GM23248 (cell line): ENCODE measurements around the gene PRR22. TPM values are rescaled to one million over a fixed set of nuclear protein-coding genes. Genes with fewer than 3 reads are reported as not detected.

ENCODE experiments used
- DNase-seq: peaks from one replicate; pipeline ENCODE4 v3.0.0-alpha.2; 2015
- H2AFZ ChIP-seq: fragments of 200-600 bp; sonication (generic); 2 replicates; pipeline ENCODE4 v1.6.1; 2016; ENCODE audit warnings: antibody characterized with exemption
- H3F3A ChIP-seq: fragments of 200-600 bp; sonication (generic); 2 replicates; pipeline ENCODE4 v1.6.1; 2016; ENCODE audit warnings: mild to moderate bottlenecking, antibody characterized with exemption, mixed run types; ENCODE audit not compliant: insufficient read depth
- H3K27ac ChIP-seq: fragments of 200-600 bp; sonication (generic); 2 replicates; pipeline ENCODE4 v1.5.1; 2016; ENCODE audit warnings: mild to moderate bottlenecking
- H3K27me3 ChIP-seq: fragments of 200-600 bp; sonication (generic); replicated peaks from 2 replicates; pipeline ENCODE4 v1.6.1; 2016; ENCODE audit warnings: mild to moderate bottlenecking; ENCODE audit not compliant: insufficient read depth
- H3K36me3 ChIP-seq: fragments of 200-600 bp; sonication (generic); 2 replicates; pipeline ENCODE4 v1.6.1; 2016; ENCODE audit warnings: low read depth, mild to moderate bottlenecking
- H3K4me1 ChIP-seq: fragments of 200-600 bp; sonication (generic); 2 replicates; pipeline ENCODE4 v1.6.1; 2016; ENCODE audit warnings: mild to moderate bottlenecking; ENCODE audit not compliant: insufficient read depth
- H3K4me2 ChIP-seq: fragments of 200-600 bp; sonication (generic); one replicate; pipeline ENCODE4 v1.6.1; 2016; ENCODE audit warnings: mild to moderate bottlenecking; ENCODE audit not compliant: unreplicated experiment
- H3K4me3 ChIP-seq: fragments of 200-600 bp; sonication (generic); 2 replicates; pipeline ENCODE4 v1.5.1; 2016; ENCODE audit warnings: mild to moderate bottlenecking
- H3K79me2 ChIP-seq: fragments of 200-600 bp; sonication (generic); 2 replicates; pipeline ENCODE4 v1.6.1; 2016; ENCODE audit warnings: mild to moderate bottlenecking; ENCODE audit not compliant: insufficient read depth
- H3K9ac ChIP-seq: fragments of 200-600 bp; sonication (generic); 2 replicates; pipeline ENCODE4 v1.6.1; 2016; ENCODE audit warnings: mild to moderate bottlenecking
- H3K9me2 ChIP-seq: fragments of 200-600 bp; sonication (generic); 2 replicates; pipeline ENCODE4 v1.6.1; 2016; ENCODE audit warnings: mixed run types, mild to moderate bottlenecking, moderate library complexity; ENCODE audit not compliant: insufficient read depth
- H3K9me3 ChIP-seq: fragments of 200-600 bp; sonication (generic); one replicate; pipeline ENCODE4 v1.6.1; 2017; ENCODE audit warnings: low read depth
- H4K20me1 ChIP-seq: fragments of 200-600 bp; sonication (generic); 2 replicates; pipeline ENCODE4 v1.6.0; 2016; ENCODE audit not compliant: insufficient read depth
- EZH2 ChIP-seq: fragments of 200-600 bp; sonication (generic); IDR thresholded peaks from 2 replicates; pipeline ENCODE4 v1.6.1; 2018; ENCODE audit warnings: antibody characterized with exemption, mild to moderate bottlenecking; ENCODE audit not compliant: insufficient read depth, poor library complexity, severe bottlenecking
- EZH2phosphoT487 ChIP-seq: fragments of 200-600 bp; sonication (generic); IDR thresholded peaks from 2 replicates; pipeline ENCODE4 v1.6.1; 2018; ENCODE audit warnings: antibody characterized with exemption, moderate library complexity, mild to moderate bottlenecking, low read depth; ENCODE audit not compliant: insufficient read depth
- WGBS, 2 experiments: methylation state at CpG; one replicate each; pipeline ENCODE4 v1.1.6; 2015 to 2017; ENCODE audit warnings: low lambda C conversion rate in 2 of 2, low coverage in 1 of 2; ENCODE audit errors: missing lambda C conversion rate in 2 of 2; 5-methylcytosine and 5-hydroxymethylcytosine counted together
- in situ Hi-C: fragments of 300-500 bp; cut with MboI; formaldehyde crosslinking; loops from 2 replicates; pipeline ENCODE4 v1.15.0; 2020
- polyA plus RNA-seq: library from polyadenylated mRNA; unstranded; fragments of >200 nt; fragmentation: Nextera tagmentation; extraction: Ambion mirVana; gene quantifications from 2 replicates; pipeline ENCODE4 v1.2.1, GENCODE V29; 2016
- total RNA-seq: library from RNA; depleted of rRNA; stranded (reverse); fragments of >200 nt; shearing (Covaris generic); gene quantifications from 2 replicates; pipeline ENCODE4 v1.2.3, GENCODE V29; 2014

Gene PRR22
- total and polyA plus RNA-seq, 2 experiments from 2014 or later, result 0.19 TPM; not detected in 1

- Histone ChIP-seq H4K20me1 (no peaks in the 10 kb centered on the region), H2AFZ (no peak overlapping the region), H3K36me3 (no peaks in the 10 kb centered on the region), H3K27ac (no peak overlapping the region), H3K9me3 (no peaks in the 10 kb centered on the region), H3K9me2 (no peaks in the 10 kb centered on the region), H3K4me2 (no peak overlapping the region), H3K4me3 (no peak overlapping the region), H3K27me3 (no peaks in the 10 kb centered on the region), H3K9ac (no peak overlapping the region), H3K79me2 (no peaks in the 10 kb centered on the region), H3F3A (no peaks in the 10 kb centered on the region), H3K4me1 (no peaks in the 10 kb centered on the region)
- in situ Hi-C loops, result no loop called here
- DNase-seq, result peak; percentile 82
- TF ChIP-seq EZH2 (no peak), EZH2phosphoT487 (no peak)
- 34 to 37% methylated on average over 16 to 17 of the region's 17 CpGs for WGBS, 2 experiments
Observed at GRCh38 chr19:5775668-5776309, 8.8 kb downstream of the PRR22 start.

- H3K79me2 ChIP-seq, result no peaks in the 10 kb centered on the region
- H3K4me3 ChIP-seq, result no peak overlapping the region
- no peak overlapping the region for H2AFZ ChIP-seq
- no peak overlapping the region for H3K9ac ChIP-seq
- no peak for TF ChIP-seq EZH2
- no peak for TF ChIP-seq EZH2phosphoT487
- no peak overlapping the region for H3K27ac ChIP-seq
- DNase-seq, result peak; percentile 47
- no peaks in the 10 kb centered on the region for H3K9me3 ChIP-seq
- WGBS, 2 experiments, result 49 to 51% methylated on average over 8 of the region's 8 CpGs
- in situ Hi-C loops, result no loop called here
- H4K20me1 ChIP-seq, result no peaks in the 10 kb centered on the region
- H3F3A ChIP-seq, result no peaks in the 10 kb centered on the region
- no peaks in the 10 kb centered on the region for H3K4me1 ChIP-seq
- H3K27me3 ChIP-seq, result no peaks in the 10 kb centered on the region
- H3K36me3 ChIP-seq, result no peaks in the 10 kb centered on the region
- no peak overlapping the region for H3K4me2 ChIP-seq
- H3K9me2 ChIP-seq, result no peaks in the 10 kb centered on the region
Observed at GRCh38 chr19:5774921-5775320, 9.6 kb downstream of the PRR22 start.

- no peaks in the 10 kb centered on the region for H3K9me2 ChIP-seq
- H3K4me2 ChIP-seq, result no peak overlapping the region
- WGBS, 2 experiments, result 75 to 91% methylated on average over 5 of the region's 5 CpGs
- peak overlapping the region; percentile 81 for H2AFZ ChIP-seq
- peak overlapping the region; percentile 51; the same call in 1 of the 2 replicates for H3K27ac ChIP-seq
- H3K79me2 ChIP-seq, result no peaks in the 10 kb centered on the region
- no peaks in the 10 kb centered on the region for H3K27me3 ChIP-seq
- H3K4me1 ChIP-seq, result no peaks in the 10 kb centered on the region
- H4K20me1 ChIP-seq, result no peaks in the 10 kb centered on the region
- no peaks in the 10 kb centered on the region for H3K36me3 ChIP-seq
- peak overlapping the region; percentile 61 for H3K9ac ChIP-seq
- H3K9me3 ChIP-seq, result no peaks in the 10 kb centered on the region
- DNase-seq, result no peak
- no peaks in the 10 kb centered on the region for H3F3A ChIP-seq
- TF ChIP-seq EZH2, result no peak
- no peak for TF ChIP-seq EZH2phosphoT487
- H3K4me3 ChIP-seq, result no peak overlapping the region
- in situ Hi-C loops, result no loop called here
Observed at GRCh38 chr19:5773276-5773675, 11.3 kb downstream of the PRR22 start.

- H4K20me1 ChIP-seq, result no peaks in the 10 kb centered on the region
- no peaks in the 10 kb centered on the region for H3F3A ChIP-seq
- no peaks in the 10 kb centered on the region for H3K79me2 ChIP-seq
- 0 out of 2 replicates have a peak overlapping the region, but pooled peaks have one; percentile 81 for H2AFZ ChIP-seq
- no peaks in the 10 kb centered on the region for H3K36me3 ChIP-seq
- H3K9ac ChIP-seq, result no peak overlapping the region
- TF ChIP-seq EZH2phosphoT487, result no peak
- TF ChIP-seq EZH2, result no peak
- no peaks in the 10 kb centered on the region for H3K9me3 ChIP-seq
- H3K9me2 ChIP-seq, result no peaks in the 10 kb centered on the region
- H3K4me1 ChIP-seq, result no peaks in the 10 kb centered on the region
- H3K27me3 ChIP-seq, result no peaks in the 10 kb centered on the region
- 75 to 77% methylated on average over 15 to 19 of the region's 19 CpGs for WGBS, 2 experiments
- no peak overlapping the region for H3K4me3 ChIP-seq
- in situ Hi-C loops, result no loop called here
- DNase-seq, result no peak
- no peak overlapping the region for H3K27ac ChIP-seq
- no peak overlapping the region for H3K4me2 ChIP-seq
Observed at GRCh38 chr19:5772416-5772815, 12.1 kb downstream of the PRR22 start.

- Histone ChIP-seq H3K9ac (no peak overlapping the region), H3K9me2 (no peaks in the 10 kb centered on the region), H3K27ac (no peak overlapping the region), H3K4me2 (no peak overlapping the region), H3K27me3 (no peaks in the 10 kb centered on the region), H3K79me2 (no peaks in the 10 kb centered on the region), H4K20me1 (no peaks in the 10 kb centered on the region), H3K4me3 (no peak overlapping the region), H3K36me3 (no peaks in the 10 kb centered on the region), H3F3A (no peaks in the 10 kb centered on the region), H3K4me1 (no peaks in the 10 kb centered on the region), H2AFZ (no peak overlapping the region), H3K9me3 (no peaks in the 10 kb centered on the region)
- in situ Hi-C loops, result no loop called here
- no peak for DNase-seq
- no peak for TF ChIP-seq EZH2
- WGBS, 2 experiments, result 83 to 90% methylated on average over 10 of the region's 10 CpGs
Observed at GRCh38 chr19:5767949-5768348, 16.6 kb downstream of the PRR22 start.
